ENCODE results near the gene ELL.

ELL gene

DNA sequence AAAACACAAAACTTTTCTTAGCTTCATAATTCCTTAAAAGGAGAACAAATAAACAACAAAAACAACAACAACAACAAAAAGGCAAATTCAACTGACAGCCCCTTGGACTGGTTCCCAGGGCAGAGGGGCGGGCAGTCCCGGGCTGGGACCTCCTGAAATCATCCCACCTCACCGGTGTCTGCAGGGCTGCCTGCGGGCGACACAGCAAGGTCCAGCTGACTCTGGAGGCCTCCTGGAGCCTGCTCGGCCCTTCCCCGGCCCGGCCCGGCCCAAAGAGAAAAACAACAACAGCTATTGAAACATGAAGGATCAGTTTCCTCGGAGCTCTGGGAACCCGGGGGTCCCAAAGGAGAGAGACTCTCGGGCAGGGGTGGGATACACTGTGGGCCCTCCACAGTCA lies 78.9 kb downstream of the ELL start:
- DNase-seq = no peak

DNA sequence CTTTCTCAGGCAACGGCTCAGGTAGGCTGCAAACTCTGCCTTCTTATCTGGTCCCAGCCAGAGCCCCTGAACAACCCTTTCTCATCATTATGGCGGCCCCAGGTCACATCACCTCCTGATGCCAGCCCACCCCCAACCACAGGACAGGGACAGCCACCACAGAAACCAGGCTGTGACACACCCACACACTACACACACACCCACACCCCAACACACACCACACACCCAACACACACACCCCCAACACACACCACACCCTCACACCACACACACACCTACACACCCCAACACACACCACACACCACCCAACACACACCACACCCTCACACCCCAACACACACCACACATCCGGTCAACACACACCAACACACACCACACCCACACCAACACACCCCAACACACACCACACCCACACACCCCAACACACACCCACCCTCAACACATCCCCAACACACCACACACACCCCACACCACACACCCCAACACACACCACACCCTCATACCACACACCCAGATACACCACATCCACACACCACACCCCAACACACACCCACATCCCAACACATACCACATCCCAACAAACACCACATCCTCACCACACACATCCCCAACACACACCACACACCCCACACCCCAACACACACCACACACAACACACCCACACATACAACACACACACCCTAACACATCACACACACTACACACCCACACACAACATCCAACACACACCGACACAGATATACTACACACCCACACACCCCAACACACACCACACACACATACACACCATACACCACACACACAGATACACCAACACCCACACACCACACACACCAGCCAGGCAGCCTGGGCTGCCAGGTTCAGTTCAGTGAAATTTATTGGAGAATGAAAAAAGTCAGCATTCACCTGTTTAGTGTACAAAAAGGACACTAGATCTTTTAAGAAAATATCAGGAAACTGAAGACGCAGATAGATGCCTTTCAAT lies 79.8 kb downstream of the ELL start:
- no peak for DNase-seq

DNA sequence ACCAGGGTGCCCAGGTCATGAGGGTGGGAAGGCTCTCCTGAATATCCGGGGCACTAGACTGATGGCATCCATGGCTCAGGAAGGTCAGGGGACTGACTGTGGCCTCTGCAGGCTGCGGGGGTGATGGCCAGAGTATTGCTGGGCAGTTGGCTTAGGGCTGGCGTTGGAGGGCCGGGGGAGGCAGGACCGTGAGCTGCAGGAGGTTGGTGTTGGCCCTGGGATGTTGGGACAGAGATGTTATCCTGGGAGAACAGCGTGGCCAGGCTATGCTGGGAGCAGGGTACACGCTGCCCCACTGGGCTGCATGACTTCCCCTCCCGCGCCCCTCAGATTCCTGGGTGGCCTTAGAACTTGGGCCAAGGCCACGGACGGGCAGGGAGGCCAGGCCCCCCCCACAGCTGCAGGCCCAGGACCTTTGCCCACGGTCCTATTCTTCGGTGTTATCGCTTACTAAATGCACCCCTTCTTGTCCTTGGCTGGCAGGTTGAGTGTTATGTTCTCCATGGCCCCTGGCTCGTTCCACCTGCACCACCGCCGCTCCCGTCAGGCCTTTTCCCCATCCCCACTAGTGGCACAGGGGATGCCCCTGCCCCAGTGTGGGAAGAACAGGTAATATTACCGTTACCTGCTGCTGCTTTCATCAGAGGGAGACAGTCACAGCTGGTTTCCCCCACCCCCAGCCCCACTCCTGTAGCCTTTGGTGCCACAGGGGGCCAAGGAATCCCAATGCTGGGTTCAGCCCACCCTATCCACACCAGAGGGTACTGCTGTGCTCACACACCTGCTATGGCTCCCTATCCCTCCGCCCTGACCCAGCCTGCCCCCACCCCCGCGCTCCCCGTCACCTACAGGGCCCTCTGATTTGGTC lies 80.7 kb downstream of the ELL start:
- DNase-seq = no peak

DNA sequence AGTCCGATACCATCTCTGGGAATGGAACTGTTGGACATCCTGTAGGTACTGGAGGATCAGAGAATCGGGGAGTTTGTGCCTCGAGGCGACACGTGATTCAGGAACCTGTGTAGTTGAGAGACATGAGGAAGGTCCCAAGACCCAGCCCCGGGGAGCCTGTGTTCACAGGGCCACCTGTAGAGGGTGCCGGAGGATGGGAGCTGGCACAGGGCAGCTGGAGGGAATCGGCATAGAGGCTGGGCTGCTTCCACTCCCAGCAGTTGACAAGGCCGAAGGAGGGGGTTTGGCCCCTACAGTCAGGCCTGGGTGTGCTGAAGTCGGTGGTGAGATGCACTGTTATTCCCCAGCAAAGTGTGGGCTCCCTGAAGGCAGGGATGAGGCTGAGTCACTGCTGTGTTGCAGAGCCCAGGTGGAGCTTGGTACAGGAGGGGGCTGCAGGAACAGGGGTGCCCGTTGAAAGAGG lies 81.4 kb downstream of the ELL start:
- DNase-seq = peak; percentile 36 to 41

DNA sequence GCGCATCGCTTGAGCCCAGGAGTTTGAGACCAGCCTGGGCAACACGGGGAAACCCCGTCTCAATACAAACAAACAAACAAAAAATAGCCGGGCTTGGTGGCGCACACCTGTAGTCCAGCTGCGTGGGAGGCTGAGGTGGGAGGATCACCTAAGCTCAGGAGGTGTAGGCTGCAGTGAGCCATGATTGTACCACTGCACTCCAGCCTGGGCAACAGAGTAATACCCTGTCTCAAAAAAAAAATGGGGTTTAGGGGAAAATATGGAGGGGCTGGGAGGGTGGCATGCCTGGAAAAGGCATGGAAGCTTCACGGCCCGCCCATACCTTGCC lies 82.0 kb downstream of the ELL start:
- no peak for DNase-seq

DNA sequence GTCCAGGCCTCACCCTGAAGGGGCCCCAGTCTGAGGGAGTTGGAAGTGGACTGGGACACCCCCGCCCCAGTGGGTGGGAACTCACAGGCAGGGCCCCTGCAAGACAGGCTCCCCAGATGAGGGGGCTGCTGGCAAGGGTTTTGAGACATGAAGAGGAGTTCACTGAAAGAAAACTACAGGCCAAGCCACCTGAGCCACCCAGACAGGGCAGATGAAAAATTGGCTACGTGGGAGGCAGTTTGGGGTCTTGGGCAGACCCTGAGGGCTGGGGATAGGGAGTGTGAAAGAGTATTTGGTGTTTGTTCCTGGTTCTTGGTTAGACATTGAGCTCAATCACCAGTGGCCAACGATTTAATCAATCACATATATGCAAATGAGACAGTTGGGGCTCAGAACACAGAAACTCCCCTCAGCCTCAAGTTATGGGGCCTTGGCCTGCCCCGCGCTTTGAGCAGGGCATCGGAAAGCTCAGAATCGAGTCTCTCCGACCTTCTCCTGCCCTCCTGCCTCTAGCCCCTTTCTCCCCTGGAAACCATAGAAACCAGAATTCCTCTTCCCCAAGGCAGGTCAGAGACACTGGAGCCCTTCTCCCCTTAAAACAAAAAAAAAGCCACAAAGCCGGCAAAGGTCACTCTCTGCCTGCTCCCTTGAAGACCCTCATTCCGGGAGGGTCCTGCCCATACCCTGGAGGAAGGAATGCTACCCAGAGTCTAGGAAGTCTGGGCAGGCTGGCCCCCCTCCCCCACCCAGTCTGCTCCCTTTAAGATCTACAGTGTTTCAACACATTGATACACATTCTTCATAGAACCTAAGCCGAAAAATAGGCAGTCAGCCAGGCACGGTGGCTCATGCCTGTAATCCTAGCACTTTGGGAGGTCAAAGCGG lies 82.6 kb downstream of the ELL start:
- DNase-seq = peak in 1 of 2 experiments; percentile 23

DNA sequence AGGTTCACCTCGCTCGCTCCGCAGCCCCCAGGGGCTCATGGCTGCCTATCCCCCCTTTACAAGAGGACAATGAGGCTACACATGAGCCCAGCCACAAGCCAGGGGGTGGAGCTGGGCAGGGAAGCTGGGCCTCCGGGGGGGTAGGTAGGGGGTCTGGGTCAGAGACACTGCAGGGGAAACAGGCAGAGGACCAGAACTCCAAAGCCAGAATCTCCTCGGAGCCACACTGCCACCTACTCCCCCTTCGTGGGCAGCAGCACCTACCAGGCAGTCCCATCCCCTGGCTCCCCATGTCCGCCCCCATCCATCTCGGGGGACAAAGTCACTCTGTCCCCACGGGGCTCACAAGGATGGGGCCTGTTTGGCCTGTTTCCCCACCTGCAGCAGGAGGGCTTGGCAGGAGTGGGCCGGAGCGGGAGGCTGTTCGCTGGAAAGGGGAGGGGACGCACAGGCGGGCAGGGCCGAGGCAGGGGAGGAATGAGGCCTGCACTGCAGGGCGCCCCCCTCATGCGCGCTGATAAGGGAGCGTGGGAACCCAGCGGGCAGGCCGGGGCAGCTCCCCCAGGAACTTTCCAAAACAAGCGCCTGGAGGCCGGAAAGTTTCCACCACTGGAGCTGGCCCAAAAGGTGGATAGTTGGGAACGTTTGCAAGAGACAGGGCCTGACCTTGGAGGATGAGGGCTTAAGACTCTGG lies 83.4 kb downstream of the ELL start:
- no peak for DNase-seq

DNA sequence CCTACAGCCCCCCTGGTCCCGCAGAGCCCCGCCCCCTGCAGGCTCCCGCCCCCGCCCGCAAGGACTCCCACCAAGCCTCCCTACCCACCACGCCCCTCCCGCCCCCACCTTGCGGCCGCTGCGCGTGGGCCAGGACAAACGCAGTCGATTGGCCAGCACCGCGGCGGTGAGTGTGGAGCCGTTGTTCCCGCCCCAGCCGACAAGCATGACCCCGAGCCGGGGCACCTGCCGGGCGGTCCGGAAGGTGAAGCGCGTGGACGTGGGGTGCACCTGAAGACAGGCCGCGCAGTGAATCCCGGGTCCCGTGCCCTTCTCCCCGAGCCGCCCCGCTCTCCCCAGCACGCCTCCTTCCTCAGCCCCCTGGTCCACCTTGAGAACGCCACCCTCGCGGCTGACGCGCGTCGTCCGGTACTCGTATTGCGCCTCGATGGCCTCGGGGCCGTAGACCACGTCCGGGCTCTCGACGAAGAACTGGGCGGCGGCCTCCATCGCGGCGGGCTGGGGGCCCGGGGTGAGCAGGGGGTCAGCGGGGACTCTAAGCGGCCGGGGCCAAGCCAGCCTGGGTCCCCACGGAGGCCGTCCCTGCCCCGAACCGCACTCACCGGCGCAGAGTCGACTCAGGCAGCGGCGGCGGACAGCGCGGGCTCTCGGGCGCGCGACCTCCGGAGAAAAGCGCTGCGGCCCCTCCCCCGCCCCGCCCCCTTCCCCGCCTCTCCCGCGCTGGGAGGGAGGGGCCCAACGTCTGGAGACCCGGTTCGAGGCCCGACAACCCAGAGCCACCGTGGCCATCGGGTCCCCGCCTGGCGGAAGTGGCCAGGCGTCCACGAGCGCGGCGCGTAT lies 84.2 kb downstream of the ELL start, which contains the start of gene ISYNA1:
ISYNA1 (minus strand) TSS at position 643 of the 840 bp plus-strand sequence; CDS start at position 489, 154 bp downstream.
- DNase-seq = peak; percentile 61 to 84

DNA sequence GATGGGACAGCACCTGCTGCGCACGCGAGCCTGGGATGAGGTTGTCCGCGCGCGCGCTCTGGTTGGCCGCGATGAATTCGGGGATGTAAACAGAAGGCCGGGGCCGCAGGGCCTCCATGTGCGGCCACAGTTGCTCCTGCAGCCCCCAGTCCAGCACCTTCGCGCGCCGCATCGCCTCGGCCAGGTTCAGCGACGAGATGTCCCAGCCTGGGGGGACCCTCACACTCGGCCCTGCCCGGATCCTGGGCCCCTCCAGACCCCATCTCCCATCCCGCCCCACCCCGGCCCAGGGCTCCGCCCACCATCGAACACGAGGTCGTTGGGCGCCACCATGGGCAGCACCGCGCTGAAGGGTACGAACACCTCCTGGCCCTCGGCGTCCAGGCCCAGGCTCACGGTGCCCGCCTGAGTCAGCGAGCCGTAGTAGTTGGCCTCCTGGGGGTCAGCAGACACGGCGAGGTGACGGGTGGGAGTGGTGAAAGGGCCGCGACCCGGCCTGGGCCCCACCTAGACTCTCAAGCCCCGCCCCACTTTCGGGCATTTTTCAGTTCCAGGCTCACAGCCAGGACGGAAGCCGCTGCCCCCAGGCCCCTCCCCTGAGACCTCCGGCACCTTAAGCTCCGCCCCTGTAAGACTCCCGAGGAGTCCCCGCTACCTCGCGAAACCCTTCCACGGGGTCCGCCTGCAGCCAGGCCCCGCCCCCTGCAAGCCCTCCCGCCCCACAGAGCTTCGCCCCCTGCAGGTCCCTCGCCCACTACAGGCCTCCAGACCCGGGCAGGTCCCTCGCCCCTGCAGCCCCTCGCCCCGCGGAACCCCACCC lies 85.0 kb downstream of the ELL start:
- peak; percentile 80 to 90 for DNase-seq

DNA sequence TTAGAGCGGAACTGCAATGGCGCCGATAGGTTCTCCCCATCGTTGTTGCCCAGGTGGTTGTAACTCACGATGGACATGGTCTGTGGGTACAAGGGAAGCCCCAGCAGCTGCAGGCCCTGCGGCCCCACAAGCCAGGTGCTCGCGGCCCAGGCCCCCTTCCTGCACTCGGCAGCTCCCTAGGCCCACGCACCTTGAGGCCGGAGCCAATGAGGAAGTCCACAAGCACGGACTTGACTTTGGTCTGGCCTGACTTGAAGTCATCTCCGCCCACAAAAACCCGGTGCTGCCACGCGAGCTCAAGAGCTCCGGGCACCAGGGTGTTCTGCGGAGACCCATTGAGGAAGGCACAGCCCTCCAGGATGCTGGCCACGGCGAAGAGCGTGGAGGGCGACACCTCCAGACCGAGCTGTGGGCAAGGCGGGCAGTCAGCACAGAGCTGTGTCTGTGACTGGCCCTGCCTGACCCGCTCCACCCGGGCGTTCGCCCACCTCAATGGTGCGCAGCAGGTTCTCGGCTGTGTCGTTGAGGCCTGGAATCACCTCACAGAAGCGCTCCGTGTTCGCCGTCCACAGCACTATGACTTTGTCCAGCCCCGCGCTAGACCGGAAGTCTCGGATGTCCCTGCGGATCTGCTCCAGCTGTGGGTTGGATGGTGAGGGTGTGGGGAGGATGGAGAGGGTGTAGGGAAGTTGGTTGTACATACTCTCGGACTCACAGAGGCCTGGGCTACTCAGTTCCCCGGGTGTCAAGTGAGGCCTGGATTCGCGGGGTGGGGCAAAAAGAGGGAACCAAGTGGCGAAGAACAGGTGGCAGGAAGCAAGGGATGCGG lies 85.8 kb downstream of the ELL start:
- DNase-seq = no peak

DNA sequence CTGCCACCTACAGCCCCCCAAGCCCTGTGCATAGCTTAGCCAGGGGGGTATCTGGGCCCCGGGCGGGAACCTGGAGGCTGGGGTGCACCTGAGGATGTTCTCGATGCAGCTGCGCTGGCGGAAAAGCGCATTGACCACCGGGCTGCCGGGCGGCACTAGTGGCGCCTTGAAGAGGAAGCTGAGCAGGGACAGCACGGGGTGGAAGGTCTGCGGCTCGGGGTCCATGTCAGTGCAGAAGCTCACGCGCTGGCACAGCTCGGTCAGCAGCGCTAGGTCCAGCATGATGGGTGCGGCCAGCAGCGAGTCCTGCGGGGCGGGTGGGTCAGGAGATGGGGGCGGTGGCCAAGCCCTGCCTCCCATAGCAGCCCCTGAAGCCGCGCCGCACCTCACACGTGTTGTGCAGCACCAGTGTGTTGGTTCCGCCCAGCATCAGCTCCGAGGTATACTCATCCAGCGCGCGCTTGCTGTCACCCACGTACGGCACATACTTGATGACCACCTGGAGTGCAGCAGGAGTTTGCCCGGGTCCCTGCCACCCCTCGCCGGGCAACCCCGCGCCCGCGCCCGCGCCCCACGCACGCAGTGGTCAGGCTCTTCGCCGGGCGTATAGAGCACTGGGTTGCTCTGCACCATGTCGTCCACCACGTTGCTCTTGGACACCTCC lies 86.6 kb downstream of the ELL start:
- no peak for DNase-seq

DNA sequence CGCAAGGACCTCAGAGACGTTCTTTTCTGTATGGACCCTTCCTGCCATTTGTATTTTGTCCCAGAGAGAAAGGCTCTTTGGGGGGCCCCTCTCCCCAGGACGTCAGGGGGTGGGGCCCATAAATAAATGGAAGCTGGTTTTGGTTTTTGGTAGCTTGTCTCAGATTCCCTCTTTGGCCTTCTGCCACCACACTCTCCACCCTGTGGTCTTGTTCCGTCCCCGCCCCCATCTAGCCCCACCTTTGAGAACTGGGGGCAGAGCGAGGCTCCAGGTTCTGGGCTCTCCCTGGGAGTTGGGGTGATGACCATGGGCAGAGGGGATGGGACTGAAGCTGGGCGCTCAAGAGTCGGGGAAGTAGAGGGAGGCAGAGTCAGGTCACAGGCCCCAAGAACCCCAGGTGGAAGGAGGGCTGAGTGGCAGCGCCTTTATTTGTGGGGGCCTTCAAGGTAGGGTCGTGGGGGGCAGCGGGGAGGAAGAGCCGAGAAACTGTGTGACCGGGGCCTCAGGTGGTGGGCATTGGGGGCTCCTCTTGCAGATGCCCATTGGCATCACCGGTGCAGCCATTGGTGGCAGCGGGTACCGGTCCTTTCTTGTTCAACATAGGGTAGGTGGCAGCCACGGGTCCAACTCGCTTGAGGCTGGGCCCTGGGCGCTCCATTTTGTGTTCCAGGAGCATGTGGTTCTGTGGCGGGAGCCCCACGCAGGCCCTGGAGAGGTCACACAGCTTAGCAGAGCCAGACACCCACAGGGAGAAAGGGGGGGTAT lies 87.3 kb downstream of the ELL start:
- DNase-seq = no peak

DNA sequence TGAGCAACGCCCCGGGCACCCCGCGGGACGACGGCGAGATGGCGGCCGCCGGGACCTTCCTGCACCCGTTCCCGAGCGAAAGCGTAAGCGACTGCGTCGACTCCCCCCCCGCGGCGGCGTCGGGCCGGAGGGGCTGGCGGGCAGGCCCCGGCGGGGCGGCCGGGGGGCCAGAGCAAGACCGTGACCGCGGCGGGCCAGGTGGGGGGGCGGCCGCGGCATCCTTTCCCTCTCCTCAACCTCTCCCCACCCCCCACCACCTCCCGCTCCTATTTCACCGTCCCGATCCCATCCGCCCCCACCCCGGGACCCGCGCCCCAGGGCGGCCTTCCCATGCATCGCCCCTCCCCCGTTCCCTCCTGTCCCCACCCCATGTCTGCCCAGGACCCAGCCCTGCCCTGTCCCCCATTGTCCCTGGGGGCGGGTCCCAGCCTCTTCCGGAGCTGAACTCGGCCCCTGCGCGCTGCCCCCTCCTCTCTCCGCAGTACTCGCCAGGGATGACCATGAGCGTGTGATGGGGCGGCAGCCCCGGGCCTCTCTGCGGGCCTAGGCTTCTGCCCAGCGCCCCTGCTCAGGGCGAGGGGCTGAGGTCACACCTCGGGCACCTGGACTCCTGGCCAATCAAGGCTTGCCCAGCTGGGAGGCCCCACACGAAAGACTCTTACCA lies 88.0 kb downstream of the ELL start:
- peak in 1 of 2 experiments; percentile 61 for DNase-seq

DNA sequence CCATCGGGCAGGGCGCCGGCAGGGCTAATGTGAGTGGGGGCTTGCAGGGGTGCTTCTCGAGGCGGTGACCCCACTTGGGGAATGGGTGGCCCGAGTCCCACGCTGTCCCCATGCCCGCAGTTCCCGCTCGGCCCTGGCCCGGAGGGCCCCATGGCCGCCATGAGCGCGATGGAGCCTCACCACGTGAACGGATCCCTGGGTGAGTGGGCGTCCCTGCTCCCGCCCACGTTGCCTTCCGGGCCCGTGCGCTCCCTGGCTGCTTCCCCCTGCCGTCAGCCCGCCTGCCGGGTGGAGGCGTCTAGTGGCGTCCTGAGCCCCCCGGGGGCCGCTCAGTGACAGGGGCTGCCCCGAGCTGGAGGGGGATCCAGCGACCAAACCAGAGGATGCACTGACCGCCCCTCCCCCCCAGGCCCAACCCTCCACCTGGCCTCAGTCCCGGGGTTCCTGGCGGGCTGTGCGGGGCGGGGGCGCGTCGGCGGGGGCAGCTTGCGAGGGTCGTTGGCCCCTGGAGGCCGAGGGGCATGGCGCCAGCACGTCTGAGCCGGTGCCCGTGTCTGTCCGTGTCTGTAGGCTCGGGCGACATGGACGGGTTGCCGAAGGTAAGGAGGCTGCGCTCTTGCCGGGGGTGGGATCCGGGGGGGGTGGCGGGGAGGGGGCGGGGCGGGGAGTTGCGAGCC lies 88.7 kb downstream of the ELL start:
- DNase-seq = peak in 1 of 2 experiments; percentile 60

DNA sequence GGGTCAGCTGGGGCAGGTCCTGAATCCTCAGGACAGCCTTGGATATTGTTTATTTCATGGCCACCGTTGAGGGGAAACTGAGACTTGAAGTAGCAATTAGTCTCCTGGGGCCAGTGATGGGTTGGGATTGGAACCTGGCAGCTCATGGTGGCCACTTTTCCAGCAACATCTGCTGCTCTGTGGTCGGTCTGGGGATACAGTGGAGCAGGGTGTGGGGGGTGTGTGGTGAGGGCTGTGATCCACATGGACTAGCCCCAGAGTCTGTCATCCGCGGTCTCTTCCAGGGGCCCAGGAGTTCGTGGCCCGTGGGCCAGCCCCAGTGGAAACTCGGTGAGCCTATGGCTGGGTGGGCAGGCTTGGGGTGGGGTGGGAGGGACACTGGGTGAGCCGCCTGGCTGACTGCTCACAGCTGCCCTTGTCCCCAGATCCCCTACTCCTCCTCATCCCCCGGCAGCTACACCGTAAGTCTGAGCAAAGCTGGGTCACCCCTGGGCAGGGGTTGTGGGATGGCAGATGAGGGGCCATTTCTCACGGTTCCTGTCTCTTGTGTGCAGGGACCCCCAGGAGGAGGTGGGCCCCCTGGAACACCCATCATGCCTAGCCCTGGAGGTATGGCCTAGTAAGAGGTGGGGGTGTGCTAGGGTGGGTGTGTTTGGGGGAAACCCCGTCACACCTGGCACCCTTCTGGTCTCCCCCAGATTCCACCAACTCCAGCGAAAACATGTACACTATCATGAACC lies 89.4 kb downstream of the ELL start:
- no peak for DNase-seq
